Neural crest cell (in vitro differentiated cells): ENCODE measurements around the gene EVA1A. TPM values are rescaled to one million over a fixed set of nuclear protein-coding genes. Genes with fewer than 3 reads are reported as not detected.

ENCODE experiments used
- DNase-seq: peaks from one replicate; pipeline ENCODE4 v3.0.0; 2021; ENCODE audit warnings: low read depth, mixed read lengths, low spot score
- H3K27ac Mint-ChIP-seq: one replicate; pipeline ENCODE4 v1.8.0; 2021; ENCODE audit warnings: mild to moderate bottlenecking, mixed read lengths; ENCODE audit not compliant: unreplicated experiment
- H3K27me3 Mint-ChIP-seq: 2 replicates; pipeline ENCODE4 v1.8.0; 2021; ENCODE audit warnings: low read depth, mild to moderate bottlenecking, mixed read lengths
- H3K36me3 Mint-ChIP-seq: 2 replicates; pipeline ENCODE4 v1.8.0; 2021; ENCODE audit warnings: low read depth, mild to moderate bottlenecking, mixed read lengths
- H3K4me1 Mint-ChIP-seq: 2 replicates; pipeline ENCODE4 v1.8.0; 2021; ENCODE audit warnings: mixed read lengths
- H3K4me3 Mint-ChIP-seq: one replicate; pipeline ENCODE4 v1.8.0; 2021; ENCODE audit warnings: mild to moderate bottlenecking, mixed read lengths
- H3K9me3 Mint-ChIP-seq: 2 replicates; pipeline ENCODE4 v1.8.0; 2021; ENCODE audit warnings: mixed read lengths
- CTCF ChIP-seq: fragments of 200-600 bp; sonication (generic); conservative IDR thresholded peaks from 2 replicates; pipeline ENCODE4 v1.5.0; 2021; ENCODE audit warnings: antibody characterized with exemption, mild to moderate bottlenecking
- total RNA-seq: library from RNA; stranded (reverse); gene quantifications from 2 replicates; pipeline ENCODE4 v1.2.1, GENCODE V29; 2021

EVA1A gene
- total RNA-seq, 1 donor from 2014 or later, result 3.8 TPM

- peaks cover 13% of the 10 kb centered on the region for H3K4me1 Mint-ChIP-seq
- no peaks in the 10 kb centered on the region for H3K36me3 Mint-ChIP-seq
- no peak for DNase-seq
- no peak for TF ChIP-seq CTCF
- H3K4me3 Mint-ChIP-seq, result no peak overlapping the region
- H3K27ac Mint-ChIP-seq, result no peak overlapping the region
- H3K9me3 Mint-ChIP-seq, result no peaks in the 10 kb centered on the region
- no peaks in the 10 kb centered on the region for H3K27me3 Mint-ChIP-seq
Observed at GRCh38 chr2:75476761-75477160, 84.0 kb downstream of the EVA1A start.

GRCh38 chr2:75475976-75476375, 84.8 kb downstream of the EVA1A start:
- no peak overlapping the region for H3K27ac Mint-ChIP-seq
- H3K4me1 Mint-ChIP-seq, result peaks cover 13% of the 10 kb centered on the region
- no peak overlapping the region for H3K4me3 Mint-ChIP-seq
- no peaks in the 10 kb centered on the region for H3K9me3 Mint-ChIP-seq
- DNase-seq, result no peak
- no peaks in the 10 kb centered on the region for H3K27me3 Mint-ChIP-seq
- no peak for TF ChIP-seq CTCF
- H3K36me3 Mint-ChIP-seq, result no peaks in the 10 kb centered on the region

- no peak for TF ChIP-seq CTCF
- Mint-ChIP-seq H3K9me3 (no peaks in the 10 kb centered on the region), H3K4me3 (no peak overlapping the region), H3K36me3 (no peaks in the 10 kb centered on the region), H3K4me1 (peaks cover 13% of the 10 kb centered on the region), H3K27me3 (no peaks in the 10 kb centered on the region), H3K27ac (no peak overlapping the region)
- no peak for DNase-seq
Observed at GRCh38 chr2:75475049-75475448, 85.7 kb downstream of the EVA1A start.

GRCh38 chr2:75474115-75474514, 86.6 kb downstream of the EVA1A start:
- no peak for TF ChIP-seq CTCF
- no peaks in the 10 kb centered on the region for H3K27me3 Mint-ChIP-seq
- no peaks in the 10 kb centered on the region for H3K36me3 Mint-ChIP-seq
- peaks cover 13% of the 10 kb centered on the region for H3K4me1 Mint-ChIP-seq
- no peak for DNase-seq
- H3K4me3 Mint-ChIP-seq, result no peak overlapping the region
- no peak overlapping the region for H3K27ac Mint-ChIP-seq
- H3K9me3 Mint-ChIP-seq, result no peaks in the 10 kb centered on the region

- TF ChIP-seq CTCF, result peak; percentile 62
- Mint-ChIP-seq H3K27ac (no peak overlapping the region), H3K4me1 (peaks cover 9% of the 10 kb centered on the region), H3K4me3 (no peak overlapping the region), H3K9me3 (no peaks in the 10 kb centered on the region), H3K27me3 (no peaks in the 10 kb centered on the region), H3K36me3 (no peaks in the 10 kb centered on the region)
- DNase-seq, result peak; percentile 36
Observed at GRCh38 chr2:75466708-75467311, 93.9 kb downstream of the EVA1A start.
